Astrocyte of the spinal cord (primary cell): ENCODE results near the gene YIF1A.
A peak's percentile ranks its signal among the peaks of the same experiment; 100 is the strongest.
"Not testable (repeated sequence)": the region's sequence is repeated elsewhere in the genome, so short reads cannot be mapped to it uniquely, and the experiment has no call there.

Source experiments
- DNase-seq: peaks from one replicate; pipeline ENCODE4 v3.0.0; 2011; ENCODE audit warnings: low read depth, low spot score
- H3K4me3 ChIP-seq: 2 replicates; pipeline ENCODE4 v1.5.1; 2011; ENCODE audit warnings: low read depth, mild to moderate bottlenecking, low read length, moderate library complexity
- CTCF ChIP-seq: IDR thresholded peaks from 2 replicates; pipeline ENCODE4 v1.5.1; 2012; ENCODE audit warnings: low read depth, mild to moderate bottlenecking, low read length, inconsistent platforms
- in situ Hi-C: cut with HindIII; loops from 2 replicates; pipeline ENCODE4 v1.10.0; 2017; ENCODE audit warnings: low sequenced_read_pairs

YIF1A gene

GRCh38 chr11:66323684-66324083, 34.7 kb upstream of the YIF1A start:
- no peak overlapping the region for H3K4me3 ChIP-seq
- no peak for TF ChIP-seq CTCF
- in situ Hi-C loops = no loop called here

GRCh38 chr11:66322732-66323427, 33.9 kb upstream of the YIF1A start:
- in situ Hi-C loops = no loop called here

More at GRCh38 chr11:66323684-66324083, 34.7 kb upstream of the YIF1A start:
- no peak for DNase-seq

GRCh38 chr11:66321606-66322005, 32.7 kb upstream of the YIF1A start:
- TF ChIP-seq CTCF = no peak
- no peak overlapping the region for H3K4me3 ChIP-seq
- DNase-seq = no peak
- in situ Hi-C loops = no loop called here

More at GRCh38 chr11:66322732-66323427, 33.9 kb upstream of the YIF1A start:
- TF ChIP-seq CTCF = no peak
- H3K4me3 ChIP-seq = no peak overlapping the region
- no peak for DNase-seq

GRCh38 chr11:66320748-66321147, 31.8 kb upstream of the YIF1A start:
- in situ Hi-C loops, H3K4me3 ChIP-seq, DNase-seq: not testable (repeated sequence)

GRCh38 chr11:66320289-66320688, 31.3 kb upstream of the YIF1A start:
- H3K4me3 ChIP-seq, DNase-seq, in situ Hi-C loops: not testable (repeated sequence)

- in situ Hi-C loops = no loop called here
- H3K4me3 ChIP-seq = no peak overlapping the region
- TF ChIP-seq CTCF = no peak
These were observed 29.6 kb upstream of the YIF1A start for GRCh38 chr11:66318600-66318970.

GRCh38 chr11:66317723-66318599, 29.0 kb upstream of the YIF1A start:
- in situ Hi-C loops = no loop called here
- DNase-seq = peak; percentile 84
- no peak for TF ChIP-seq CTCF
- no peak overlapping the region for H3K4me3 ChIP-seq

More at GRCh38 chr11:66318600-66318970, 29.6 kb upstream of the YIF1A start:
- no peak for DNase-seq
